HG03066 (cell line): ENCODE measurements around the gene PHACTR3.

ENCODE experiments used
- ATAC-seq: cut with Tn5 transposase; IDR thresholded peaks from one replicate; pipeline ENCODE4 v1.9.1; 2021; ENCODE audit warnings: low read depth; ENCODE audit not compliant: unreplicated experiment

The PHACTR3 gene

DNA sequence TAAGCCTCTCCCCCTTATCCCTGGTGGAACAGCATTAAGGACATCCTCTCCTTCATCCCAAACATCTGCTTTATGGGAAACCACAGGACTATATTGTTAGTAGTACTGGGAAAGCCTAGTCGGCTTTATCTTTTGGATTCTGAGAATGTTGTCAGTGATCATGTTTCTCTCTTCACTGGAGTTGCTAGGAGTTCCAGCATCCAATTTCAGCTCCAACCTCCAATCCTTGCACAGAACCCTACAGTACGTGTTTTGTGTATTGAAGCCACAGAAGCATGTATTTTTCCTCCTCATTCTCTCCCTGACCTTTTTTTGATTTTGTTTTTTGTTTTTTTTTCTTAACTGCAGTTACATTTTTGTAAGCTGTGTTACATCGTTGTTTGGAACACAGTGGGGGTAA is 84.0 kb downstream of the PHACTR3 start:
- no peak for ATAC-seq

- ATAC-seq: no peak
Observed at GRCh38 chr20:59688999-59689398, 84.7 kb downstream of the PHACTR3 start.

- ATAC-seq: no peak
Observed at GRCh38 chr20:59690101-59690500, 85.8 kb downstream of the PHACTR3 start.

GRCh38 chr20:59690976-59691375 is 86.6 kb downstream of the PHACTR3 start:
- no peak for ATAC-seq

DNA sequence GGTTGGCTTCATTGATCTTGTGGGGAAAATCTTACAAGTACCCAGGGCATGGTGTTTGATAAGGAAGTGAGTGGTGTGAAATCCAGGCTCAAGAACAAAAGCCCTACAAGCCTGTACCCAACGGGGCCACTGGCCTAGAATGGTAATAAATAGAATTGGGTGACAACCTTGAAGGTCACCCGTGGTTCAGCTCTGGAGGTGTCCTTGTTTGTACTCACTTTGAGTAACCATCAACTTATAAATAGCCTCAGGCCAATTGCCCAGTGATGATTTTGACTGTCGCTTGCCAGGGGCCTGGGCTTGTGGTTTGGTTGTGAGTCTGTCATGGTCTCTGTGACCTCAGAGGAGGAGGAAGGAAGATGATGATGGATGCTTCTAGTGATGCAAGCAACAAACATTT is 87.8 kb downstream of the PHACTR3 start:
- no peak for ATAC-seq

- no peak for ATAC-seq
Observed at GRCh38 chr20:59693587-59693986, 89.2 kb downstream of the PHACTR3 start.

DNA sequence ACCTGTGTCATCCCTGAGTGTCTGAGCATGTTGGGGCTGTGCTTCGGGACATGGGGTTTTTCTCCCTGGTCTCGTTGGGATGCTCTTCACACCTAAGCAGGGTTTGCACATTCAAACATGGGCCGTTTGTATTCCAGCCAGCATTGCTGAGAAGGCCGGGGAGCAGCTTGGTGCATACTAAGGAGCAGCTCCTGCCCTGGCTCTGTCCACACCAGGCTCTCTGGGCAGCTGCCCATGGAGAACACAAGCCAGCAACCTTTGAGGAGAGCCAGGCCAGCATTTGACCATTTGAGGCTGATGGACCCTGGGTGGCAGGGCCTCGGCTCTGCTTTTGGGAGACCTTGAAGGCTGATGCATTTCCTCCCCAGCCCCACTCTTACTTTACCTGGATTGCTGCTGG is 92.1 kb downstream of the PHACTR3 start:
- no peak for ATAC-seq

- ATAC-seq: no peak
Observed at GRCh38 chr20:59697068-59697467, 92.7 kb downstream of the PHACTR3 start.

- no peak for ATAC-seq
Observed at GRCh38 chr20:59698598-59698997, 94.3 kb downstream of the PHACTR3 start.

GRCh38 chr20:59701236-59701635 is 96.9 kb downstream of the PHACTR3 start:
- no peak for ATAC-seq

DNA sequence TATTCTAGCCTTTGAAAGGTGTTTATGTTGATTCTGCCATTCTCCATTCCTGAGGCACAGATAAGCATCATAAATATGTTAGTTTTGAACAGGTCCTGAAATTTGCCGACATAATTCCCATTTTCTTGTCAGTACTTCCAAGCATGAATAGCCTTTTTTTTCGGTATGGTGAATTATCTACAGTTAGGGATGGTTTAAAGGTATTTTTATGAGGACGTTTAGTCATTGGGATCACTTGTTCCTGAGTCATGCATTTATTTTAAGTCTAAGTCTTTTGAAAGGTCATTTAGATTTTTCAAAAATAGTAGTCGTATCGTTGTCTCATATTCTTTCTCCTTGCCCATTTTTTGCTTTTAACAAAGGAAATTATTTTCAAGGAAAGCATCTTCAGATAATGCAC is 98.7 kb downstream of the PHACTR3 start:
- no peak for ATAC-seq

DNA sequence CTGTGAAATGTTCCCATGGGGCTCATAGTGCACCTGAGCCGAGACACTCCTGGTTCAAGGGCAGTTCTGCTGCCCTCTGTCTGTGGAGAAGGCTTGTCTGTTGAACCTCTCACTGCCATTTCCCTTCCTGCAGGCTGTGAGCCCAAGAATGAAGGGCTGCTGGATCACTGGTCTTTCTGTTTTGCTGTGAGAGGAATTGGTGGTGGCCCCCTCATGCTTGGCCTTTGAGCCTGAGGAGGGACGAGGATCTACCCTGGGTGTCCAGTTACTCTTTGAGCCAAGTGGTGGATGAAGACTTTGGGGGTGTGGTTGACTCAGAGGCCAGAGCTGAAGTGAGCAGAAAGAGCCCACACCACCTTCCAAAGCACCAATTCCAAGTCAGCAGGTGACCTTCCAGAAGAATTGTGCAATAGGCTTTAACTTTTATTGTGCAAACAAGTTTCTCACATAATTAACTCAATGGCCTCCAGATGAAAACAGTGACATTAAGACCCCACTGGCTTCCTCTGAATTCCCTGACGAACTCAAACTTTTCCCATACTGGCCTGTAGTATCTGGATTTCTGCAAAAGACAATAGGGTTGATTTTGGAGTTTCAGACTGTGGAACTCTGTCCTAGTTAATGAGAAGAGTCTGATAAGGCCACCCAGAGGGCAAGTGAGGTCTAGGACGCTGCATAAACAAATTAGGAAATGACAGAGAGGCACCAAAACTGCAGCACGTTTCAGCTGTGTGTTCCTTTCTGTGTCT is 101.5 kb downstream of the PHACTR3 start:
- ATAC-seq: no peak

DNA sequence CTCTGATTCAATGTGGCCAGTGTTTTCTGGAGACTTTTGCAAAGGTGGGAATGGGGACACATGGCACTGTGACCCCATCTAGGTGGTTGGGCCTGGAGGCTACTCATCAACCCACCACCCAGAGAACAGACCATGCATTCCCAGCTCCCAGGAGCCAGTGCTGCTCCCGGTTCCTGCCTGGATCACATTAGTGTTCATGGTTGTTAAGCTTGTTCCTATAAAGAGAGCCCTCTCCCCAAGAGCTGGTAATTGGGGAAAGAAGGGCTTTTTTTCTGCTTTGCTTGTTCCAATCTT is 102.0 kb downstream of the PHACTR3 start:
- ATAC-seq: no peak

DNA sequence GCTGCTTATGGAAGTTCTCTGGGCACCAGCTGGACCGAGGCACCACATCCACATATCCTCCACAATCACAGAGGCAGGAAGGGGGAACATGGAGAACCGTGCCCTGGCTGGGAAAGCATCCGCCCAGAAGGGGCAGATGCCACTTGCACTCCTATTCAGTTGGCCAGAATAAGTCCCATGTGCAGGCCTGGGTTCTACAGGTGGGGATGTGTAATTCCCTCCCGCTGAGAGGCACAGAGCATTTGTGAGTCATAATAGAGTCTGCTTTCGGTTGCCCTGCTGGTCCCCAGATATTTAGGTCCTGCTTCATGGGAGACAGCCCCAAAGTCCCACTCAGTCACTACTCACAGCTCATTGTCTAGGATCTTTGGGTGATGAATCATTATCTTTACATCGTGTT is 104.0 kb downstream of the PHACTR3 start:
- no peak for ATAC-seq

DNA sequence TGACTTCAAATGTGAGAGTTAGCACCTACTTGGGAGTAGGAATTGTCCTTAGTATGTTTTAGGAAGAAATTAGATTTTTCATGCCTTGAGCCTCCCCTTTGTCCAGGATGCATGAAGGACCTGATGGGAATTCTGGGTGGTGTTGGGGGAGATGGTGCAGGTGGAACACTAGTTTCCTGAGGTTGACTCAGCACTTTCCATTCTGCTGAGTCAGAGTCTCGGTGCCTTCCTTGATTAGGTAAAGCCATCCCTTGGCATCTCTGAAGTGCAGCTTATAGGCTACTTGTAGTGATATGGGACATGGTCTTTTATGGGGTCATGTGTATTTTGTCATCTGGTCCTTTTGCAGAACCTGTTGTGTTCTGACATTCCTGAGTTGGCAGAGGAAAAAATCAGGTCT is 105.3 kb downstream of the PHACTR3 start:
- no peak for ATAC-seq

- no peak for ATAC-seq
Observed at GRCh38 chr20:59718071-59718470, 113.7 kb downstream of the PHACTR3 start.

GRCh38 chr20:59718751-59719150 is 114.4 kb downstream of the PHACTR3 start:
- no peak for ATAC-seq

GRCh38 chr20:59720013-59720412 is 115.7 kb downstream of the PHACTR3 start:
- no peak for ATAC-seq

GRCh38 chr20:59721386-59721785 is 117.0 kb downstream of the PHACTR3 start:
- no peak for ATAC-seq

- no peak for ATAC-seq
Observed at GRCh38 chr20:59723108-59723500, 118.8 kb downstream of the PHACTR3 start.

DNA sequence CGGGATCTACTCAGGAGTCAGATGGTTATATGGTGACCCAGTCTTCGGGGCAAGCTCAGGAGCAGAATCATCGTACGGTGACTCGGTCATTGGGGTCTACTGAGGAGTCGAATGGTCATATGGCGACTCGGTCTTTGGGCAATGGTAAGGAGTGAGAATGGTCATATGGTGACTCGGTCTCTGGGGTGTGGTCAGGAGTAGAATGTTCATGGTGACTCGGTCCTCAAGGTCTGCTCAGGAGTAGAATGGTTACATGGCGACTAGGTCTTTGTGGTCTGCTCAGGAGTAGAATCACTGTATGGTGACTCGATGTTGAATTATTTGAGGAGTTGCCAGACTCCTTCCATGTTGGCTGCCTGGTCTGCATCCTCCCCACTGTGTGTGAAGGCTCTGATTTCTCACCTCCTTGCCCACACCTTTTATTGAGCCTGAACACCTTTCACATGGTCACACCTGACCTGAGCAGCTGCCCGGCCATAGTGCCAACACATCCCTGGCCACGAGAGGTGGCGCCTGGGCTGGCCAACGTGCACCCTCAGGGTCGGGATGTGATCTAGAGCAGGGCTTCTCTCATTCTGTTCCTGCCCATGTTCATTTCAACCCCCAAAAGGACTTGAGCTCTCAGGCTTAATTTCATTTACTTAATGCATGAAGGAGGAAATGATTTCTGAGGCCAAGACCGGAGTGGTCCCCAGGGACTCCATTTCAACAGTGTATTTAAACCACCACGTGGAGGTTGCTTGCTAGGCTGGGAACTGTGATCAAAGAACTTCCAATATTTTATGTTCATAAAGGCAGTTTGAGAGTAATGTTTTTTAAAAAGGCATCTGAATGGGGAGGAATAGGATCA is 119.5 kb downstream of the PHACTR3 start:
- ATAC-seq: no peak
